Spleen (tissue), 11 donors: ENCODE results near the gene TTC23. TPM values are rescaled to one million over a fixed set of nuclear protein-coding genes. Genes with fewer than 3 reads are reported as not detected.

ENCODE experiments used
- DNase-seq: peaks from one replicate; pipeline ENCODE4 v3.0.0-alpha.2; 2020
- H3K27ac ChIP-seq, 8 donors: fragments of 200-600 bp; sonication (generic) in 7 of 8; 1 replicate in 4 of 8; 2 replicates in 4 of 8; pipeline versions ENCODE4 v1.5.0 to v1.8.0; 2016 to 2021; ENCODE audit warnings: inconsistent platforms in 4 of 8, mild to moderate bottlenecking in 4 of 8, moderate library complexity in 1 of 8
- H3K27me3 ChIP-seq, 7 donors: fragments of 200-600 bp; sonication (generic) in 6 of 7; replicated peaks in 1 of 7; 1 replicate in 4 of 7; 2 replicates in 3 of 7; pipeline versions ENCODE4 v1.5.0 to v1.8.0; 2016 to 2021; ENCODE audit warnings: inconsistent platforms in 3 of 7, mild to moderate bottlenecking in 1 of 7
- H3K36me3 ChIP-seq, 6 donors: fragments of 200-600 bp; sonication (generic) in 5 of 6; 1 replicate in 4 of 6; 2 replicates in 2 of 6; pipeline versions ENCODE4 v1.5.0 to v1.8.0; 2016 to 2021; ENCODE audit warnings: inconsistent platforms in 2 of 6
- H3K4me1 ChIP-seq, 6 donors: fragments of 200-600 bp; sonication (generic) in 5 of 6; 1 replicate in 3 of 6; 2 replicates in 3 of 6; pipeline versions ENCODE4 v1.5.0 to v1.8.0; 2016 to 2021; ENCODE audit warnings: inconsistent platforms in 3 of 6
- H3K4me3 ChIP-seq, 8 donors: fragments of 200-600 bp; sonication (generic) in 7 of 8; 1 replicate in 4 of 8; 2 replicates in 4 of 8; pipeline versions ENCODE4 v1.5.0 to v1.8.0; 2016 to 2021; ENCODE audit warnings: inconsistent platforms in 4 of 8, mild to moderate bottlenecking in 4 of 8, moderate library complexity in 2 of 8
- H3K9me3 ChIP-seq, 8 donors: fragments of 200-600 bp; sonication (generic) in 7 of 8; 1 replicate in 4 of 8; 2 replicates in 4 of 8; pipeline versions ENCODE4 v1.5.0 to v1.8.0; 2016 to 2021; ENCODE audit warnings: inconsistent platforms in 4 of 8
- POLR2A ChIP-seq, 3 donors: fragments of 450-650 bp; IDR thresholded peaks; one replicate each; pipeline ENCODE4 v1.5.1; 2017; ENCODE audit warnings: antibody characterized with exemption in 3 of 3, mild to moderate bottlenecking in 1 of 3
- POLR2AphosphoS5 ChIP-seq, 3 donors: sonication (generic); formaldehyde crosslinking; IDR thresholded peaks; one replicate each; pipeline ENCODE4 v1.5.1; 2017; ENCODE audit warnings: antibody characterized with exemption in 3 of 3
- whole genome bisulfite sequencing, 5 donors: extraction: QIAGEN DNeasy Blood & Tissue Kit in 3 of 5; methylation state at CpG; one replicate each; pipeline versions ENCODE4 v1.1.5 to v1.1.7; 2013 to 2018; 5-methylcytosine and 5-hydroxymethylcytosine counted together
- intact Hi-C: fragments of 100-400 bp; cut with DNase I; formaldehyde crosslinking; loops from one replicate; pipeline ENCODE4 v1.15.0; 2023; ENCODE audit warnings: low total_unique reads
- polyA plus RNA-seq, 3 donors: library from polyadenylated mRNA; stranded (reverse); fragments of 200-250 nt; gene quantifications; one replicate each; pipeline ENCODE4 v1.2.1, GENCODE V29; 2013
- total RNA-seq, 7 donors: library from RNA; depleted of rRNA in 3 of 7; stranded (reverse); fragments of >200 nt in 3 of 7; fragmentation: NEBNext Ultra II Directional in 4 of 7; extraction: Animal tissue kit (Norgen Biotek cat#: 25700) in 4 of 7; gene quantifications; one replicate each; pipeline versions ENCODE4 v1.1.0 to v1.2.1, GENCODE V29; 2016 to 2021
- TF ChIP-seq, protein P1 (sequence below), 11 experiments: fragments of 200-600 bp in 7 of 11; fragments of 450-650 bp in 4 of 11; sonication (generic) in 4 of 11; IDR thresholded peaks in 8 of 11; conservative IDR thresholded peaks in 3 of 11; 1 replicate in 7 of 11; 2 replicates in 4 of 11; pipeline versions ENCODE4 v1.4.0 to v1.8.0; 2016 to 2021; ENCODE audit warnings: antibody characterized with exemption in 11 of 11, inconsistent platforms in 4 of 11, mild to moderate bottlenecking in 1 of 11
- donor health status: healthy with polysubstance abuse.
- donor health status: DM: no; HTN: no; CAD: no; lungs with moderate emphysema.
- donor health status: DM: no; HTN: no; CAD: no.
- donor health status: Bipolar disorder and iron deficiency.
- donor health status: healthy.
- donor health status: DM: no; HTN: no; CAD: no.
- donor health status: DM: yes; HTN: yes; CAD: no.

TTC23 gene
- total and polyA plus RNA-seq, 10 donors = 3.6 to 17.0 (median 12.0) TPM

DNA sequence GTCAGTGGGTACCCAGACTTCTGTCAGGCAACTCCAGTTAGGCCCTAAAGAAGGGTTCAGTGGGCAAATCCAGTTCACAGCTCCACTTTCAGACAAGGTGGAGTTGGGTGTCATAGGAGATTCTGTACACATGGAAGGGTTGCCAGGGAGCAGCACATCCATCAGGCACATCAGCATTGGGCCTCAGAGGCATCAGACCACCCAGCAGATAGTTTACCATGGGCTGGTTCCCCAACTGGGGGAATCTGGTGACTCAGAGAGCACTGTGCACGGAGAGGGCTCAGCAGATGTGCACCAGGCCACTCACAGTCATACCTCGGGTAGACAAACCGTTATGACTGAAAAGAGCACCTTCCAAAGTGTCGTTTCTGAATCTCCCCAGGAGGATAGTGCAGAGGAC is 117.3 kb downstream of the TTC23 start:
- no peaks in the 10 kb centered on the region for H3K4me1 ChIP-seq
- H3K27ac ChIP-seq = no peak overlapping the region
- intact Hi-C loops = no loop called here
- no peak for DNase-seq
- no peak for TF ChIP-seq POLR2A (IDR thresholded peaks at IDR 0.05)
- no peak for TF ChIP-seq POLR2AphosphoS5 (IDR thresholded peaks at IDR 0.05)
- TF ChIP-seq, protein P1, sequence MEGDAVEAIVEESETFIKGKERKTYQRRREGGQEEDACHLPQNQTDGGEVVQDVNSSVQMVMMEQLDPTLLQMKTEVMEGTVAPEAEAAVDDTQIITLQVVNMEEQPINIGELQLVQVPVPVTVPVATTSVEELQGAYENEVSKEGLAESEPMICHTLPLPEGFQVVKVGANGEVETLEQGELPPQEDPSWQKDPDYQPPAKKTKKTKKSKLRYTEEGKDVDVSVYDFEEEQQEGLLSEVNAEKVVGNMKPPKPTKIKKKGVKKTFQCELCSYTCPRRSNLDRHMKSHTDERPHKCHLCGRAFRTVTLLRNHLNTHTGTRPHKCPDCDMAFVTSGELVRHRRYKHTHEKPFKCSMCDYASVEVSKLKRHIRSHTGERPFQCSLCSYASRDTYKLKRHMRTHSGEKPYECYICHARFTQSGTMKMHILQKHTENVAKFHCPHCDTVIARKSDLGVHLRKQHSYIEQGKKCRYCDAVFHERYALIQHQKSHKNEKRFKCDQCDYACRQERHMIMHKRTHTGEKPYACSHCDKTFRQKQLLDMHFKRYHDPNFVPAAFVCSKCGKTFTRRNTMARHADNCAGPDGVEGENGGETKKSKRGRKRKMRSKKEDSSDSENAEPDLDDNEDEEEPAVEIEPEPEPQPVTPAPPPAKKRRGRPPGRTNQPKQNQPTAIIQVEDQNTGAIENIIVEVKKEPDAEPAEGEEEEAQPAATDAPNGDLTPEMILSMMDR (IDR thresholded peaks at IDR 0.05 in 8 of 11, conservative IDR thresholded peaks at IDR 0.05 in 3 of 11) = no peak
- H3K9me3 ChIP-seq = no peaks in the 10 kb centered on the region
- H3K4me3 ChIP-seq = no peak overlapping the region
- 77 to 92% (median 84%) methylated on average over 4 of the region's 4 CpGs for WGBS, 5 donors
- H3K36me3 ChIP-seq = peaks cover 0 to 24% (median 3%) of the 10 kb centered on the region in 6 donors
- no peaks in the 10 kb centered on the region for H3K27me3 ChIP-seq

DNA sequence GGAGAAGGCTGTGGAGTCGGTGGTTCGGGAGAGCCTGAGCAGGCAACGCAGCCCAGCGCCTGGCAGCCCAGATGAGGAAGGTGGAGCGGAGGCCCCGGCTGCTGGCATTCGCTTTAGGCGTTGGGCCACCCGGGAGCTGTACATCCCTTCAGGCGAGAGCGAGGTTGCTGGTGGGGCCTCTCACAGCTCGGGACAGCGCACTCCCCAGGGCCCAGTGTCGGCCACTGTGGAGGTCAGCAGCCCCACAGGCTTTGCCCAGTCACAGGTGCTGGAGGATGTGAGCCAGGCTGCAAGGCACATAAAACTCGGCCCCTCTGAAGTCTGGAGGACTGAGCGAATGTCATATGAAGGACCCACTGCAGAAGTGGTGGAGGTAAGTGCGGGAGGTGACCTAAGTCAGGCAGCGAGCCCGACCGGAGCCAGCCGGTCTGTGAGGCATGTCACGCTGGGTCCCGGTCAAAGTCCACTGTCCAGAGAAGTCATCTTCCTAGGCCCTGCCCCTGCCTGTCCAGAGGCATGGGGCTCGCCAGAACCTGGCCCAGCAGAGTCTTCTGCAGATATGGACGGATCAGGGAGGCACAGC is 117.8 kb downstream of the TTC23 start:
- H3K9me3 ChIP-seq = no peaks in the 10 kb centered on the region
- intact Hi-C loops = no loop called here
- TF ChIP-seq, protein P1 (IDR thresholded peaks at IDR 0.05 in 8 of 11, conservative IDR thresholded peaks at IDR 0.05 in 3 of 11) = no peak
- TF ChIP-seq POLR2A (IDR thresholded peaks at IDR 0.05) (no peak), POLR2AphosphoS5 (IDR thresholded peaks at IDR 0.05) (no peak)
- no peaks in the 10 kb centered on the region for H3K27me3 ChIP-seq
- H3K36me3 ChIP-seq = peaks cover 0 to 18% (median 0%) of the 10 kb centered on the region in 6 donors
- no peak for DNase-seq
- WGBS, 5 donors = 94 to 97% (median 96%) methylated on average over 15 to 25 of the region's 25 CpGs
- H3K4me3 ChIP-seq = no peak overlapping the region
- H3K27ac ChIP-seq = no peak overlapping the region
- no peaks in the 10 kb centered on the region for H3K4me1 ChIP-seq

DNA sequence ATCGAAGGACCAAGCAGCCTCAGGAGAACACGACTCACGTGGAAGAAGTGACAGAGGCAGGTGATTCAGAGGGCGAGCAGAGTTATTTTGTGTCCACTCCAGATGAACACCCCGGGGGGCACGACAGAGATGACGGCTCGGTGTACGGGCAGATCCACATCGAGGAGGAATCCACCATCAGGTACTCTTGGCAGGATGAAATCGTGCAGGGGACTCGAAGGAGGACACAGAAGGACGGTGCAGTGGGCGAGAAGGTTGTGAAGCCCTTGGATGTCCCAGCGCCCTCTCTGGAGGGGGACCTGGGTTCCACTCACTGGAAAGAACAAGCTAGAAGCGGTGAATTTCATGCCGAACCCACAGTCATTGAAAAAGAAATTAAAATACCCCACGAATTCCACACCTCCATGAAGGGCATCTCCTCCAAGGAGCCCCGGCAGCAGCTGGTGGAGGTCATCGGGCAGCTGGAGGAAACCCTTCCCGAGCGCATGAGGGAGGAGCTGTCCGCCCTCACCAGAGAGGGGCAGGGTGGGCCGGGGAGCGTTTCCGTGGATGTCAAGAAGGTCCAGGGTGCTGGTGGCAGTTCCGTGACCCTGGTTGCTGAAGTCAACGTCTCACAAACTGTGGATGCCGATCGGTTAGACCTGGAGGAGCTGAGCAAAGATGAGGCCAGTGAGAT is 118.5 kb downstream of the TTC23 start:
- Histone ChIP-seq H3K27ac (no peak overlapping the region), H3K4me3 (no peak overlapping the region), H3K27me3 (no peaks in the 10 kb centered on the region), H3K9me3 (no peaks in the 10 kb centered on the region), H3K36me3 (peaks cover 0 to 16% (median 0%) of the 10 kb centered on the region in 6 donors), H3K4me1 (no peaks in the 10 kb centered on the region)
- intact Hi-C loops = no loop called here
- TF ChIP-seq POLR2AphosphoS5 (IDR thresholded peaks at IDR 0.05) (no peak), POLR2A (IDR thresholded peaks at IDR 0.05) (no peak)
- TF ChIP-seq, protein P1 (IDR thresholded peaks at IDR 0.05 in 8 of 11, conservative IDR thresholded peaks at IDR 0.05 in 3 of 11) = no peak
- DNase-seq = no peak
- 87 to 95% (median 91%) methylated on average over 30 of the region's 30 CpGs for WGBS, 5 donors

DNA sequence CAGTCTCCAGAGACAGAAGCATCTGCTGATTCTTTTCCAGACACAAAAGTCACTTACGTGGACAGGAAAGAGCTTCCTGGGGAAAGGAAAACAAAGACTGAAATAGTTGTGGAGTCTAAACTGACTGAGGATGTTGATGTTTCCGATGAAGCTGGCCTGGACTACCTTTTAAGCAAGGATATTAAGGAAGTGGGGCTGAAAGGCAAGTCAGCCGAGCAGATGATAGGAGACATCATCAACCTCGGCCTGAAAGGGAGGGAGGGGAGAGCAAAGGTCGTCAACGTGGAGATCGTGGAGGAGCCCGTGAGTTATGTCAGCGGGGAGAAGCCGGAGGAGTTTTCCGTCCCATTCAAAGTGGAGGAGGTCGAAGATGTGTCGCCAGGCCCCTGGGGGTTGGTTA is 119.1 kb downstream of the TTC23 start:
- no peaks in the 10 kb centered on the region for H3K4me1 ChIP-seq
- H3K27ac ChIP-seq = no peak overlapping the region
- no peak overlapping the region for H3K4me3 ChIP-seq
- DNase-seq = no peak
- TF ChIP-seq POLR2AphosphoS5 (IDR thresholded peaks at IDR 0.05) = no peak
- TF ChIP-seq, protein P1 (IDR thresholded peaks at IDR 0.05 in 8 of 11, conservative IDR thresholded peaks at IDR 0.05 in 3 of 11) = no peak
- TF ChIP-seq POLR2A (IDR thresholded peaks at IDR 0.05) = no peak
- WGBS, 5 donors = 60 to 73% (median 70%) methylated on average over 13 of the region's 13 CpGs
- H3K9me3 ChIP-seq = no peaks in the 10 kb centered on the region
- H3K36me3 ChIP-seq = peaks cover 0 to 16% (median 0%) of the 10 kb centered on the region in 6 donors
- H3K27me3 ChIP-seq = no peaks in the 10 kb centered on the region
- intact Hi-C loops = no loop called here
